Measurements from ENCODE around the gene ZIC1.

DNA sequence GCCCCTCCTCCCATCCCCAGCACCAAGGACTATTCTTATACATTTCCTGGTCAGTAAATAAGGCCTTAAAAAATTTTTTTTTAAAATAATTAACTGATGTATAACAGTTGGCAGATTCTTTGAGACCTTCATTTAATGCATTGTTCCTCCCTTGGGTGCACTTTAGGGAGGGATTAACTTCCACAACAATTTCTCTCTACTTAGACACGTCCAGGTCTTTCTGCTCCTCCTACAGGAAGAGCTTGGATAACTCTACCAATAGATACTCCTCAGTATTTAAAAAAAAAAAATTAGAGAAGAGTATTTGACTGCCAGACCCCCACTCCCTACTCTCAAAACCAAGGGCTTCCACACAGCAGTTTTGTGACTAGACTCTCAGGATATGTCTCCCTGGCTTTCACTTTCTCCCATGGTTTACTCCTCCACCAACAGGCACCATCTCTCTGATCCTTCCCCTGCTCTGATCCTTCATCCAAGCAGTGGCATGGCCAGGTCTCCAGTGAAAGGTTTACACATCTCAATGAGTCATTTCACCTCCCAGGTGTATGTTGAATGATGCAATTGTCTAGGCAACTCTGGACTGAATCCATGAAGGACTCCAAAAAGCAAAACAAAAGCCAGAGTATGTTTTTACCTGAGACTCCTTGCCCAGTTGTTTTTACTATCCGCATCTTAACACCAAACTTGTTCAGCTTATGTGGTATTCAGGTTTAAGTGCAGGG is 10.2 kb upstream of the ZIC1 start:
- TF ChIP-seq POLR2A (IDR thresholded peaks at IDR 0.05) (no peak), POLR2AphosphoS5 (IDR thresholded peaks at IDR 0.05) (no peak)
- TF ChIP-seq, protein P1, sequence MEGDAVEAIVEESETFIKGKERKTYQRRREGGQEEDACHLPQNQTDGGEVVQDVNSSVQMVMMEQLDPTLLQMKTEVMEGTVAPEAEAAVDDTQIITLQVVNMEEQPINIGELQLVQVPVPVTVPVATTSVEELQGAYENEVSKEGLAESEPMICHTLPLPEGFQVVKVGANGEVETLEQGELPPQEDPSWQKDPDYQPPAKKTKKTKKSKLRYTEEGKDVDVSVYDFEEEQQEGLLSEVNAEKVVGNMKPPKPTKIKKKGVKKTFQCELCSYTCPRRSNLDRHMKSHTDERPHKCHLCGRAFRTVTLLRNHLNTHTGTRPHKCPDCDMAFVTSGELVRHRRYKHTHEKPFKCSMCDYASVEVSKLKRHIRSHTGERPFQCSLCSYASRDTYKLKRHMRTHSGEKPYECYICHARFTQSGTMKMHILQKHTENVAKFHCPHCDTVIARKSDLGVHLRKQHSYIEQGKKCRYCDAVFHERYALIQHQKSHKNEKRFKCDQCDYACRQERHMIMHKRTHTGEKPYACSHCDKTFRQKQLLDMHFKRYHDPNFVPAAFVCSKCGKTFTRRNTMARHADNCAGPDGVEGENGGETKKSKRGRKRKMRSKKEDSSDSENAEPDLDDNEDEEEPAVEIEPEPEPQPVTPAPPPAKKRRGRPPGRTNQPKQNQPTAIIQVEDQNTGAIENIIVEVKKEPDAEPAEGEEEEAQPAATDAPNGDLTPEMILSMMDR (IDR thresholded peaks at IDR 0.05): no peak
